Liver (tissue), 9 donors: Measurements from ENCODE around the gene USP38. TPM values are rescaled to one million over a fixed set of nuclear protein-coding genes. Genes with fewer than 3 reads are reported as not detected.

Experiments used
- DNase-seq: peaks from one replicate; pipeline ENCODE4 v3.0.0-alpha.2; 2017; ENCODE audit warnings: low spot score
- H3K27ac ChIP-seq, 2 donors: one replicate each; pipeline ENCODE4 v1.7.0; 2013; ENCODE audit warnings: inconsistent platforms in 2 of 2, low read length in 2 of 2, control low read depth in 1 of 2, low read depth in 1 of 2, mild to moderate bottlenecking in 1 of 2
- H3K27me3 ChIP-seq, 4 donors: one replicate each; pipeline versions ENCODE4 v1.6.1 to v1.7.0; 2013; ENCODE audit warnings: low read length in 3 of 4, inconsistent platforms in 1 of 4, mild to moderate bottlenecking in 1 of 4, moderate library complexity in 1 of 4; ENCODE audit not compliant: control insufficient read depth in 4 of 4, insufficient read depth in 4 of 4
- H3K36me3 ChIP-seq, 4 donors: one replicate each; pipeline versions ENCODE4 v1.6.1 to v1.7.0; 2013; ENCODE audit warnings: low read length in 3 of 4, mild to moderate bottlenecking in 3 of 4, low read depth in 1 of 4, moderate library complexity in 1 of 4; ENCODE audit not compliant: control insufficient read depth in 4 of 4, insufficient read depth in 3 of 4
- H3K4me1 ChIP-seq, 4 donors: one replicate each; pipeline versions ENCODE4 v1.6.1 to v1.7.0; 2013; ENCODE audit warnings: low read length in 3 of 4, mild to moderate bottlenecking in 3 of 4, moderate library complexity in 1 of 4; ENCODE audit not compliant: control insufficient read depth in 4 of 4, insufficient read depth in 4 of 4
- H3K4me3 ChIP-seq, 3 donors: one replicate each; pipeline versions ENCODE4 v1.6.1 to v1.7.0; 2013; ENCODE audit warnings: low read length in 3 of 3, control low read depth in 1 of 3, low read depth in 1 of 3, mild to moderate bottlenecking in 1 of 3
- H3K9ac ChIP-seq, 2 donors: one replicate each; pipeline ENCODE4 v1.7.0; 2013; ENCODE audit warnings: low read length in 2 of 2, mild to moderate bottlenecking in 2 of 2, moderate library complexity in 2 of 2, control low read depth in 1 of 2, low read depth in 1 of 2
- H3K9me3 ChIP-seq, 4 donors: one replicate each; pipeline versions ENCODE4 v1.6.1 to v1.7.0; 2013; ENCODE audit warnings: low read length in 3 of 4; ENCODE audit not compliant: control insufficient read depth in 4 of 4
- EGR1 ChIP-seq, 2 donors: IDR thresholded peaks; 2 replicates each; pipeline ENCODE4 v1.6.1; 2016 to 2018; ENCODE audit warnings: antibody characterized with exemption in 2 of 2, low read depth in 2 of 2
- FOXA2 ChIP-seq: IDR thresholded peaks from 2 replicates; pipeline ENCODE4 v1.6.1; 2016; ENCODE audit warnings: antibody characterized with exemption
- GABPA ChIP-seq, 2 donors: IDR thresholded peaks in 1 of 2; conservative IDR thresholded peaks in 1 of 2; 2 replicates each; pipeline ENCODE4 v1.6.1; 2016; ENCODE audit warnings: antibody characterized with exemption in 2 of 2, mild to moderate bottlenecking in 1 of 2, moderate library complexity in 1 of 2
- HNF4A ChIP-seq, 2 donors: conservative IDR thresholded peaks; 2 replicates each; pipeline ENCODE4 v1.6.1; 2016; ENCODE audit warnings: antibody characterized with exemption in 2 of 2, mild to moderate bottlenecking in 2 of 2
- HNF4G ChIP-seq: IDR thresholded peaks from 2 replicates; pipeline ENCODE4 v1.6.1; 2016; ENCODE audit warnings: antibody characterized with exemption
- NR2F2 ChIP-seq: IDR thresholded peaks from 2 replicates; pipeline ENCODE4 v1.6.1; 2016; ENCODE audit warnings: antibody characterized with exemption
- RAD21 ChIP-seq, 2 donors: IDR thresholded peaks; 2 replicates each; pipeline ENCODE4 v1.6.1; 2016; ENCODE audit warnings: antibody characterized with exemption in 2 of 2, mild to moderate bottlenecking in 2 of 2
- RXRA ChIP-seq, 2 donors: IDR thresholded peaks; 2 replicates each; pipeline ENCODE4 v1.6.1; 2017 to 2018; ENCODE audit warnings: antibody characterized with exemption in 2 of 2, mild to moderate bottlenecking in 1 of 2
- SP1 ChIP-seq: IDR thresholded peaks from 2 replicates; pipeline ENCODE4 v1.6.1; 2018; ENCODE audit warnings: antibody characterized with exemption, mild to moderate bottlenecking
- TAF1 ChIP-seq: conservative IDR thresholded peaks from 2 replicates; pipeline ENCODE4 v1.6.1; 2016; ENCODE audit warnings: antibody characterized with exemption, mild to moderate bottlenecking
- YY1 ChIP-seq: IDR thresholded peaks from 2 replicates; pipeline ENCODE4 v1.6.1; 2016; ENCODE audit warnings: antibody characterized with exemption, mild to moderate bottlenecking
- WGBS: extraction: QIAGEN DNeasy Blood & Tissue Kit; methylation state at CpG from one replicate; pipeline ENCODE4 v1.1.7; 2013; 5-methylcytosine and 5-hydroxymethylcytosine counted together
- polyA plus RNA-seq, 2 donors: library from polyadenylated mRNA; stranded (reverse) in 1 of 2; unstranded in 1 of 2; fragments of 200-250 nt in 1 of 2; fragments of >200 nt in 1 of 2; fragmentation: Nextera tagmentation in 1 of 2; extraction: Ambion mirVana in 1 of 2; gene quantifications; one replicate each; pipeline versions ENCODE4 v1.2.1 to v1.2.3, GENCODE V29; 2013 to 2015
- total RNA-seq, 2 donors: library from RNA; depleted of rRNA; stranded (reverse); fragments of >200 nt; gene quantifications; one replicate each; pipeline ENCODE4 v1.2.3, GENCODE V29; 2014
- TF ChIP-seq, protein P1 (sequence below): IDR thresholded peaks from 2 replicates; pipeline ENCODE4 v1.6.1; 2016; ENCODE audit warnings: antibody characterized with exemption
- TF ChIP-seq, protein P2 (sequence below): fragments of 150-350 bp; IDR thresholded peaks from 2 replicates; pipeline ENCODE4 v1.5.1; 2017; ENCODE audit warnings: improper control_type of control experiment, low read depth, low read length; ENCODE audit not compliant: missing input control
- TF ChIP-seq, protein P3 (sequence below): IDR thresholded peaks from 2 replicates; pipeline ENCODE4 v1.6.1; 2016; ENCODE audit warnings: antibody characterized with exemption
- TF ChIP-seq, protein P4 (sequence below): IDR thresholded peaks from 2 replicates; pipeline ENCODE4 v1.6.1; 2016; ENCODE audit warnings: antibody characterized with exemption, mild to moderate bottlenecking
- donor health status: healthy.
- donor health status: healthy.
- donor health status: healthy.
- donor health status: healthy.
- donor health status: healthy.

The USP38 gene
- total and polyA plus RNA-seq, 4 donors = 6.1 to 36.1 (median 18.2) TPM

DNA sequence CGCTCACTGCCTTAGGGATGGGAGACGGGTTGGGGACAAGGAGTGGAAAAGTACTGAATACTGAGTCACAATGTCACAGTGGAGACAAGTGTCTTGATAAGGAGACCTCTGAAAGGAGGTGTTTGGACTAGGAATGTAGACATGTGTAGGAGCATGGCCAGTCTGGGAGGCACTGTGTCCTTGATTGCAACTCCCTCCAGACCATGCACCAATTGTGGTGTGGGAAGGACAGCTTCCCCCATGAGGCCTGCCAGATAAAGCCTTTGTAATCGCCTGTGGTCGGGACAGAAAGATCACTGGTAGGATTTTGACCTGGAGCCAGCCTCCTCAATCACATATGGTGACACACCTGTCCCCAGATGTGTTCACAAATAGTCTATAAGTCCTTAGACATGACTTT lies 64.1 kb downstream of the USP38 start:
- Histone ChIP-seq H3K27me3 (no peaks in the 10 kb centered on the region), H3K4me3 (no peak overlapping the region), H3K9me3 (no peaks in the 10 kb centered on the region), H3K27ac (no peak overlapping the region), H3K36me3 (no peaks in the 10 kb centered on the region), H3K4me1 (no peaks in the 10 kb centered on the region), H3K9ac (no peak overlapping the region)
- 90% methylated on average over 4 of the region's 4 CpGs for WGBS
- TF ChIP-seq, protein P1, sequence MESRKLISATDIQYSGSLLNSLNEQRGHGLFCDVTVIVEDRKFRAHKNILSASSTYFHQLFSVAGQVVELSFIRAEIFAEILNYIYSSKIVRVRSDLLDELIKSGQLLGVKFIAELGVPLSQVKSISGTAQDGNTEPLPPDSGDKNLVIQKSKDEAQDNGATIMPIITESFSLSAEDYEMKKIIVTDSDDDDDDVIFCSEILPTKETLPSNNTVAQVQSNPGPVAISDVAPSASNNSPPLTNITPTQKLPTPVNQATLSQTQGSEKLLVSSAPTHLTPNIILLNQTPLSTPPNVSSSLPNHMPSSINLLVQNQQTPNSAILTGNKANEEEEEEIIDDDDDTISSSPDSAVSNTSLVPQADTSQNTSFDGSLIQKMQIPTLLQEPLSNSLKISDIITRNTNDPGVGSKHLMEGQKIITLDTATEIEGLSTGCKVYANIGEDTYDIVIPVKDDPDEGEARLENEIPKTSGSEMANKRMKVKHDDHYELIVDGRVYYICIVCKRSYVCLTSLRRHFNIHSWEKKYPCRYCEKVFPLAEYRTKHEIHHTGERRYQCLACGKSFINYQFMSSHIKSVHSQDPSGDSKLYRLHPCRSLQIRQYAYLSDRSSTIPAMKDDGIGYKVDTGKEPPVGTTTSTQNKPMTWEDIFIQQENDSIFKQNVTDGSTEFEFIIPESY = no peak
- TF ChIP-seq RAD21 (IDR thresholded peaks at IDR 0.05) (no peak), TAF1 (no peak), EGR1 (IDR thresholded peaks at IDR 0.05; ENCODE audit: low read depth in 2 of 2) (no peak), HNF4A (conservative IDR thresholded peaks at IDR 0.05) (no peak), HNF4G (no peak), NR2F2 (no peak), FOXA2 (no peak), GABPA (IDR thresholded peaks at IDR 0.05 in 1 of 2, conservative IDR thresholded peaks at IDR 0.05 in 1 of 2) (no peak), YY1 (no peak), RXRA (IDR thresholded peaks at IDR 0.05) (no peak)
- TF ChIP-seq, protein P2, sequence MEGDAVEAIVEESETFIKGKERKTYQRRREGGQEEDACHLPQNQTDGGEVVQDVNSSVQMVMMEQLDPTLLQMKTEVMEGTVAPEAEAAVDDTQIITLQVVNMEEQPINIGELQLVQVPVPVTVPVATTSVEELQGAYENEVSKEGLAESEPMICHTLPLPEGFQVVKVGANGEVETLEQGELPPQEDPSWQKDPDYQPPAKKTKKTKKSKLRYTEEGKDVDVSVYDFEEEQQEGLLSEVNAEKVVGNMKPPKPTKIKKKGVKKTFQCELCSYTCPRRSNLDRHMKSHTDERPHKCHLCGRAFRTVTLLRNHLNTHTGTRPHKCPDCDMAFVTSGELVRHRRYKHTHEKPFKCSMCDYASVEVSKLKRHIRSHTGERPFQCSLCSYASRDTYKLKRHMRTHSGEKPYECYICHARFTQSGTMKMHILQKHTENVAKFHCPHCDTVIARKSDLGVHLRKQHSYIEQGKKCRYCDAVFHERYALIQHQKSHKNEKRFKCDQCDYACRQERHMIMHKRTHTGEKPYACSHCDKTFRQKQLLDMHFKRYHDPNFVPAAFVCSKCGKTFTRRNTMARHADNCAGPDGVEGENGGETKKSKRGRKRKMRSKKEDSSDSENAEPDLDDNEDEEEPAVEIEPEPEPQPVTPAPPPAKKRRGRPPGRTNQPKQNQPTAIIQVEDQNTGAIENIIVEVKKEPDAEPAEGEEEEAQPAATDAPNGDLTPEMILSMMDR = no peak
- TF ChIP-seq, protein P3, sequence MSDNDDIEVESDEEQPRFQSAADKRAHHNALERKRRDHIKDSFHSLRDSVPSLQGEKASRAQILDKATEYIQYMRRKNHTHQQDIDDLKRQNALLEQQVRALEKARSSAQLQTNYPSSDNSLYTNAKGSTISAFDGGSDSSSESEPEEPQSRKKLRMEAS = no peak
- TF ChIP-seq, protein P4, sequence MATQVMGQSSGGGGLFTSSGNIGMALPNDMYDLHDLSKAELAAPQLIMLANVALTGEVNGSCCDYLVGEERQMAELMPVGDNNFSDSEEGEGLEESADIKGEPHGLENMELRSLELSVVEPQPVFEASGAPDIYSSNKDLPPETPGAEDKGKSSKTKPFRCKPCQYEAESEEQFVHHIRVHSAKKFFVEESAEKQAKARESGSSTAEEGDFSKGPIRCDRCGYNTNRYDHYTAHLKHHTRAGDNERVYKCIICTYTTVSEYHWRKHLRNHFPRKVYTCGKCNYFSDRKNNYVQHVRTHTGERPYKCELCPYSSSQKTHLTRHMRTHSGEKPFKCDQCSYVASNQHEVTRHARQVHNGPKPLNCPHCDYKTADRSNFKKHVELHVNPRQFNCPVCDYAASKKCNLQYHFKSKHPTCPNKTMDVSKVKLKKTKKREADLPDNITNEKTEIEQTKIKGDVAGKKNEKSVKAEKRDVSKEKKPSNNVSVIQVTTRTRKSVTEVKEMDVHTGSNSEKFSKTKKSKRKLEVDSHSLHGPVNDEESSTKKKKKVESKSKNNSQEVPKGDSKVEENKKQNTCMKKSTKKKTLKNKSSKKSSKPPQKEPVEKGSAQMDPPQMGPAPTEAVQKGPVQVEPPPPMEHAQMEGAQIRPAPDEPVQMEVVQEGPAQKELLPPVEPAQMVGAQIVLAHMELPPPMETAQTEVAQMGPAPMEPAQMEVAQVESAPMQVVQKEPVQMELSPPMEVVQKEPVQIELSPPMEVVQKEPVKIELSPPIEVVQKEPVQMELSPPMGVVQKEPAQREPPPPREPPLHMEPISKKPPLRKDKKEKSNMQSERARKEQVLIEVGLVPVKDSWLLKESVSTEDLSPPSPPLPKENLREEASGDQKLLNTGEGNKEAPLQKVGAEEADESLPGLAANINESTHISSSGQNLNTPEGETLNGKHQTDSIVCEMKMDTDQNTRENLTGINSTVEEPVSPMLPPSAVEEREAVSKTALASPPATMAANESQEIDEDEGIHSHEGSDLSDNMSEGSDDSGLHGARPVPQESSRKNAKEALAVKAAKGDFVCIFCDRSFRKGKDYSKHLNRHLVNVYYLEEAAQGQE = no peak
- no peak for DNase-seq

DNA sequence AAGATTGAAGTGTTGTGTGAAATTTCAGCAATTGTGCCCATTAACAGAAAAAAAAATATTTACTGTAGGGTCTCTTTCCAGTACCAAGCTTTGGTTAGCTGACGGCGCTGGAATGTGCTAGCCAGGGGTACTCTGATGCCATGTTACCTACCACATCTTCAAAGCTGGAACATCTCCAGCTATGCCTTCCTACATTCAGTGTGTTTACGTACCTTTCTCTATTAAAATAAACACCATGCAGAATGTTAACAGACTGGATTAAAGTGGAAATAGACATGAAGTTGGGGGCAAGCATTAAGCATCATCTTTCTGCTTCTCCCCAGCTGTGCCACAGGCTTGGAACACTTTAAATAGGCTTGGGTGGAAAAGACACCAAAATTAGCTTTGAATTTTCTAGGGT lies 65.9 kb downstream of the USP38 start:
- Histone ChIP-seq H3K27me3 (no peaks in the 10 kb centered on the region), H3K9ac (no peak overlapping the region), H3K4me1 (no peaks in the 10 kb centered on the region), H3K27ac (no peak overlapping the region), H3K9me3 (no peaks in the 10 kb centered on the region), H3K36me3 (no peaks in the 10 kb centered on the region), H3K4me3 (no peak overlapping the region)
- whole genome bisulfite sequencing = 92% methylated on average over 3 of the region's 3 CpGs
- TF ChIP-seq RXRA (IDR thresholded peaks at IDR 0.05) (no peak), SP1 (no peak), FOXA2 (no peak), EGR1 (IDR thresholded peaks at IDR 0.05; ENCODE audit: low read depth in 2 of 2) (no peak), NR2F2 (no peak)
- TF ChIP-seq, protein P3 = no peak
- DNase-seq = no peak
